H9 (cell line): ENCODE measurements around the gene CPLX4. TPM values are rescaled to one million over a fixed set of nuclear protein-coding genes. Genes with fewer than 3 reads are reported as not detected.

Experiments used
- DNase-seq: peaks from one replicate; pipeline ENCODE4 v3.0.0-alpha.2; 2017
- H2AFZ ChIP-seq: one replicate; pipeline ENCODE4 v1.6.1; 2013; ENCODE audit warnings: mild to moderate bottlenecking, low read length, control low read depth, moderate library complexity
- H2AK5ac ChIP-seq: 2 replicates; pipeline ENCODE4 v1.6.1; 2013; ENCODE audit warnings: low read length, control low read depth, mixed read lengths; ENCODE audit not compliant: insufficient read length
- H2BK120ac ChIP-seq: one replicate; pipeline ENCODE4 v1.6.1; 2013; ENCODE audit warnings: low read depth, mild to moderate bottlenecking, low read length, control low read depth, inconsistent platforms; ENCODE audit not compliant: poor library complexity, severe bottlenecking
- H2BK12ac ChIP-seq: 2 replicates; pipeline ENCODE4 v1.6.1; 2013; ENCODE audit warnings: low read length, control low read depth, mixed read lengths, low read depth; ENCODE audit not compliant: insufficient read length
- H2BK15ac ChIP-seq: 2 replicates; pipeline ENCODE4 v1.6.1; 2013; ENCODE audit warnings: low read depth, low read length, control low read depth
- H2BK20ac ChIP-seq: one replicate; pipeline ENCODE4 v1.6.1; 2013; ENCODE audit warnings: low read depth, mild to moderate bottlenecking, low read length, control low read depth, inconsistent platforms; ENCODE audit not compliant: poor library complexity, severe bottlenecking
- H2BK5ac ChIP-seq: 2 replicates; pipeline ENCODE4 v1.6.1; 2013; ENCODE audit warnings: low read length, control low read depth, mixed read lengths; ENCODE audit not compliant: insufficient read length
- H3K14ac ChIP-seq: 2 replicates; pipeline ENCODE4 v1.6.1; 2013; ENCODE audit warnings: low read length, control low read depth; ENCODE audit not compliant: insufficient read depth
- H3K18ac ChIP-seq: 2 replicates; pipeline ENCODE4 v1.6.1; 2013; ENCODE audit warnings: low read depth, mild to moderate bottlenecking, mixed read lengths, low read length, control low read depth; ENCODE audit not compliant: insufficient read length
- H3K23ac ChIP-seq: 2 replicates; pipeline ENCODE4 v1.6.1; 2013; ENCODE audit warnings: low read length, control low read depth, mixed read lengths, low read depth; ENCODE audit not compliant: insufficient read length
- H3K23me2 ChIP-seq: 2 replicates; pipeline ENCODE4 v1.6.1; 2013; ENCODE audit warnings: low read depth, mild to moderate bottlenecking, mixed read lengths, low read length, control low read depth; ENCODE audit not compliant: insufficient read length, poor library complexity, severe bottlenecking
- H3K27ac ChIP-seq: 2 replicates; pipeline ENCODE4 v1.5.1; 2013; ENCODE audit warnings: low read length, control low read depth, mixed read lengths, low read depth; ENCODE audit not compliant: insufficient read length
- H3K27me3 ChIP-seq: 2 replicates; pipeline ENCODE4 v1.6.1; 2013; ENCODE audit warnings: low read length, control low read depth, inconsistent platforms; ENCODE audit not compliant: insufficient read depth
- H3K4ac ChIP-seq: 2 replicates; pipeline ENCODE4 v1.6.1; 2013; ENCODE audit warnings: low read depth, mild to moderate bottlenecking, control low read depth, inconsistent platforms, low read length, moderate library complexity
- H3K4me1 ChIP-seq: 2 replicates; pipeline ENCODE4 v1.6.1; 2013; ENCODE audit warnings: low read length, control low read depth, inconsistent platforms; ENCODE audit not compliant: insufficient read depth
- H3K4me2 ChIP-seq: 2 replicates; pipeline ENCODE4 v1.6.1; 2013; ENCODE audit warnings: low read length, control low read depth, mixed read lengths; ENCODE audit not compliant: insufficient read length, insufficient read depth
- H3K56ac ChIP-seq: 2 replicates; pipeline ENCODE4 v1.6.1; 2013; ENCODE audit warnings: low read depth, mild to moderate bottlenecking, mixed read lengths, low read length, control low read depth; ENCODE audit not compliant: insufficient read length
- H3K79me1 ChIP-seq: 2 replicates; pipeline ENCODE4 v1.6.1; 2013; ENCODE audit warnings: low read depth, mild to moderate bottlenecking, moderate library complexity, low read length, control low read depth, inconsistent platforms; ENCODE audit not compliant: insufficient read depth, poor library complexity, severe bottlenecking
- H3K79me2 ChIP-seq: 2 replicates; pipeline ENCODE4 v1.6.1; 2013; ENCODE audit warnings: low read length, control low read depth, inconsistent platforms; ENCODE audit not compliant: insufficient read depth
- H3K9ac ChIP-seq: 2 replicates; pipeline ENCODE4 v1.6.1; 2013; ENCODE audit warnings: low read length, control low read depth, mixed read lengths; ENCODE audit not compliant: insufficient read length; ENCODE audit errors: extremely low read depth
- H3K9me3 ChIP-seq: one replicate; pipeline ENCODE4 v1.6.1; 2013; ENCODE audit warnings: low read depth, low read length, inconsistent platforms; ENCODE audit not compliant: control insufficient read depth
- H3T11ph ChIP-seq: one replicate; pipeline ENCODE4 v1.6.1; 2013; ENCODE audit warnings: mild to moderate bottlenecking, low read length, control low read depth, inconsistent platforms
- H4K20me1 ChIP-seq: one replicate; pipeline ENCODE4 v1.6.1; 2013; ENCODE audit not compliant: control insufficient read depth, insufficient read length, insufficient read depth
- H4K5ac ChIP-seq: 2 replicates; pipeline ENCODE4 v1.6.1; 2013; ENCODE audit warnings: low read depth, mild to moderate bottlenecking, mixed read lengths, low read length, control low read depth; ENCODE audit not compliant: insufficient read length
- H4K8ac ChIP-seq: replicated peaks from 2 replicates; pipeline ENCODE4 v1.6.1; 2013; ENCODE audit warnings: low read length, control low read depth, mixed read lengths, low read depth; ENCODE audit not compliant: insufficient read length
- H4K91ac ChIP-seq: 2 replicates; pipeline ENCODE4 v1.6.1; 2013; ENCODE audit warnings: low read depth, mild to moderate bottlenecking, moderate library complexity, mixed read lengths, low read length, control low read depth; ENCODE audit not compliant: insufficient read length
- H3K27ac Mint-ChIP-seq, 3 experiments: 2 replicates in 2 of 3; 3 replicates in 1 of 3; pipeline ENCODE4 v1.8.0; 2020 to 2021; ENCODE audit warnings: mixed read lengths in 3 of 3, mild to moderate bottlenecking in 1 of 3, moderate library complexity in 1 of 3
- H3K27me3 Mint-ChIP-seq: 2 replicates; pipeline ENCODE4 v1.8.0; 2021; ENCODE audit warnings: low read depth, mild to moderate bottlenecking, moderate library complexity, mixed read lengths
- H3K36me3 Mint-ChIP-seq, 3 experiments: 2 replicates in 2 of 3; 3 replicates in 1 of 3; pipeline ENCODE4 v1.8.0; 2020 to 2021; ENCODE audit warnings: low read depth in 3 of 3, mixed read lengths in 3 of 3; ENCODE audit not compliant: insufficient read depth in 1 of 3
- H3K4me1 Mint-ChIP-seq, 2 experiments: 2 replicates each; pipeline ENCODE4 v1.8.0; 2020; ENCODE audit warnings: mixed read lengths in 2 of 2
- H3K4me3 Mint-ChIP-seq, 2 experiments: 2 replicates in 1 of 2; 3 replicates in 1 of 2; pipeline ENCODE4 v1.8.0; 2020 to 2021; ENCODE audit warnings: mild to moderate bottlenecking in 2 of 2, mixed read lengths in 2 of 2, moderate library complexity in 1 of 2
- H3K9me3 Mint-ChIP-seq, 2 experiments: 2 replicates in 1 of 2; 3 replicates in 1 of 2; pipeline ENCODE4 v1.8.0; 2020; ENCODE audit warnings: mild to moderate bottlenecking in 2 of 2, mixed read lengths in 2 of 2, moderate library complexity in 1 of 2
- CTCF ChIP-seq: fragments of 200-600 bp; sonication (generic); conservative IDR thresholded peaks from 3 replicates; pipeline ENCODE4 v1.8.0; 2021; ENCODE audit warnings: antibody characterized with exemption, mild to moderate bottlenecking
- WGBS: extraction: QIAGEN DNeasy Blood & Tissue Kit; methylation state at CpG from one replicate; pipeline ENCODE4 v1.1.7; 2013; ENCODE audit warnings: missing lambda C conversion rate, low lambda C conversion rate, mixed read lengths; ENCODE audit not compliant: insufficient read length; ENCODE audit errors: extremely low coverage; 5-methylcytosine and 5-hydroxymethylcytosine counted together
- long read RNA-seq: library from polyadenylated mRNA; unstranded; transcript quantifications from one replicate; pipeline ENCODE4 v2.0.0, GENCODE V29; 2020
- total RNA-seq: library from RNA; stranded (reverse); gene quantifications from 2 replicates; pipeline ENCODE4 v1.2.1, GENCODE V29; 2021

CPLX4 gene, protein sequence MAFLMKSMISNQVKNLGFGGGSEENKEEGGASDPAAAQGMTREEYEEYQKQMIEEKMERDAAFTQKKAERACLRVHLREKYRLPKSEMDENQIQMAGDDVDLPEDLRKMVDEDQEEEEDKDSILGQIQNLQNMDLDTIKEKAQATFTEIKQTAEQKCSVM
- not detected in 2 replicates for total RNA-seq
- long read RNA-seq: 0 reads

- Histone ChIP-seq H3K79me2 (no peaks in the 10 kb centered on the region), H3K4ac (no peak within 1 kb of the TSS), H3T11ph (no peak within 1 kb of the TSS), H2AFZ (no peak within 1 kb of the TSS), H3K23me2 (no peaks in the 10 kb centered on the region), H3K4me2 (no peak within 1 kb of the TSS), H2BK5ac (no peak within 1 kb of the TSS), H3K79me1 (no peaks in the 10 kb centered on the region), H3K9me3 (no peaks in the 10 kb centered on the region), H3K23ac (no peak within 1 kb of the TSS), H3K27ac (no peak within 1 kb of the TSS), H4K5ac (no peak within 1 kb of the TSS), H3K9ac (no peak within 1 kb of the TSS), H2BK15ac (no peak within 1 kb of the TSS), H3K56ac (no peak within 1 kb of the TSS), H4K8ac (no peak within 1 kb of the TSS), H3K4me1 (no peaks in the 10 kb centered on the region), H4K91ac (no peak within 1 kb of the TSS), H3K18ac (no peak within 1 kb of the TSS), H2AK5ac (no peak within 1 kb of the TSS), H4K20me1 (no peaks in the 10 kb centered on the region), H3K14ac (no peak within 1 kb of the TSS), H2BK120ac (no peak within 1 kb of the TSS), H2BK12ac (no peak within 1 kb of the TSS), H3K27me3 (no peaks in the 10 kb centered on the region), H2BK20ac (no peak within 1 kb of the TSS)
- H3K9me3 Mint-ChIP-seq: no peaks in the 10 kb centered on the region
- peaks cover 4% of the 10 kb centered on the region; the same call in 1 of the 2 replicates for H3K27me3 Mint-ChIP-seq
- no peaks in the 10 kb centered on the region; a peak in 1 of 4 replicates for H3K4me1 Mint-ChIP-seq
- no CpG with 5 or more reads among the region's 4 CpGs for WGBS
- TF ChIP-seq CTCF: no peak
- H3K27ac Mint-ChIP-seq: no peak within 1 kb of the TSS
- no peaks in the 10 kb centered on the region; a peak in 1 of 7 replicates for H3K36me3 Mint-ChIP-seq
- DNase-seq: no peak
- H3K4me3 Mint-ChIP-seq: no peak within 1 kb of the TSS
These were observed at the start of gene CPLX4 for GRCh38 chr18:59318460-59319050. Gene CPLX4 (minus strand): TSS chr18:59318649. CDS start chr18:59318462, 187 bp downstream.
